ENCODE data around the gene KCP.

- TF ChIP-seq POLR2A (IDR thresholded peaks at IDR 0.05) (no peak), CTCF (IDR thresholded peaks at IDR 0.05) (no peak), POLR2AphosphoS5 (IDR thresholded peaks at IDR 0.05) (no peak)
Observed at GRCh38 chr7:128845475-128845874, 65.0 kb downstream of the KCP start.

Measured in breast epithelium (tissue), 3 donors.